HG03280 (cell line): Measurements from ENCODE around the gene EBF4.

Experiments used
- ATAC-seq: cut with Tn5 transposase; IDR thresholded peaks from one replicate; pipeline ENCODE4 v1.9.1; 2021; ENCODE audit warnings: mild to moderate bottlenecking, moderate library complexity; ENCODE audit not compliant: unreplicated experiment

EBF4 gene

GRCh38 chr20:2741463-2741862 lies 48.9 kb downstream of the EBF4 start:
- no peak for ATAC-seq

- ATAC-seq: no peak
Observed at GRCh38 chr20:2741881-2742280, 49.3 kb downstream of the EBF4 start.

GRCh38 chr20:2742431-2742830 lies 49.9 kb downstream of the EBF4 start:
- no peak for ATAC-seq

- ATAC-seq: peak; percentile 55
Observed at GRCh38 chr20:2742934-2743559, 50.5 kb downstream of the EBF4 start.

GRCh38 chr20:2745060-2745910 lies 52.7 kb downstream of the EBF4 start:
- no peak for ATAC-seq

- no peak for ATAC-seq
Observed at GRCh38 chr20:2745936-2746635, 53.5 kb downstream of the EBF4 start.

GRCh38 chr20:2746636-2747265 lies 54.2 kb downstream of the EBF4 start:
- ATAC-seq: no peak

GRCh38 chr20:2747676-2748235 lies 55.2 kb downstream of the EBF4 start:
- no peak for ATAC-seq

DNA sequence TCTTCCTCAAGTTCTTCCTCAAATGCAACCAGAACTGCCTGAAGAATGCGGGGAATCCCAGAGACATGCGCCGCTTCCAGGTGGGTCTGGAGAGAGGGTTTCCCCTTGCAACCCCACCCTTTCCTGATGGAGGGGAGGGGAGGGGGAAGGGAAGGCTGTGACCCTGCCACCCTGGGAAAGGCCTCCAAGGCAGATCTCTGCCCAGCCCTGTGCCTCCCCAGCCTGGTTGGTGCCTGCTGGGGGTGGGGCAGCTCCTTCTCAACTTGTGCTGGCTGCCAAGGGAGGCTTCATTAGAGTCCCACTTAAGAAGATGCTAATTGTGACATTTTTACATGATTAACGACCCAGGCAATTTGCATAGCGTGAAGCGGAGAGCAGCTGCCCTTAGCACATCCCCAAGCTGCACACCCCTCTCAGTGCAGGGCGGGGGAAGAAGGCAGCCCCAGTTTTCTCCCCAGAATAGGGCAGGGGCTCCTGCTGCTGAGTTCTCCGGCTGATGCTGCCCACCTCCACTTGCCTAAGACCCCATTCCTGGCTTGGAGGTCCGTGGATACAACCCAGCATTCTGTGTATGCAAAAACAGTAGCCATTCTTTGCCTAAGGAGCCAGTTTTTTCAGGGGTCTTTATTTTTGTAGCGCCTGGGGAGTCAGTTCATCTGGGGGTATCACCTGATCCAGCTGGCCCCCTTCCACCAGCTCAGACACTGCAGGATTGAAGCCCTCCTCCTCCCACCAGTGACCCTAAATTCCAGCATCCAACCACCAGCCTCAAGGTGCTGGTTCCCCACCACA lies 56.2 kb downstream of the EBF4 start:
- ATAC-seq: no peak

GRCh38 chr20:2749343-2749950 lies 56.9 kb downstream of the EBF4 start:
- ATAC-seq: no peak

GRCh38 chr20:2749951-2750490 lies 57.4 kb downstream of the EBF4 start:
- no peak for ATAC-seq

DNA sequence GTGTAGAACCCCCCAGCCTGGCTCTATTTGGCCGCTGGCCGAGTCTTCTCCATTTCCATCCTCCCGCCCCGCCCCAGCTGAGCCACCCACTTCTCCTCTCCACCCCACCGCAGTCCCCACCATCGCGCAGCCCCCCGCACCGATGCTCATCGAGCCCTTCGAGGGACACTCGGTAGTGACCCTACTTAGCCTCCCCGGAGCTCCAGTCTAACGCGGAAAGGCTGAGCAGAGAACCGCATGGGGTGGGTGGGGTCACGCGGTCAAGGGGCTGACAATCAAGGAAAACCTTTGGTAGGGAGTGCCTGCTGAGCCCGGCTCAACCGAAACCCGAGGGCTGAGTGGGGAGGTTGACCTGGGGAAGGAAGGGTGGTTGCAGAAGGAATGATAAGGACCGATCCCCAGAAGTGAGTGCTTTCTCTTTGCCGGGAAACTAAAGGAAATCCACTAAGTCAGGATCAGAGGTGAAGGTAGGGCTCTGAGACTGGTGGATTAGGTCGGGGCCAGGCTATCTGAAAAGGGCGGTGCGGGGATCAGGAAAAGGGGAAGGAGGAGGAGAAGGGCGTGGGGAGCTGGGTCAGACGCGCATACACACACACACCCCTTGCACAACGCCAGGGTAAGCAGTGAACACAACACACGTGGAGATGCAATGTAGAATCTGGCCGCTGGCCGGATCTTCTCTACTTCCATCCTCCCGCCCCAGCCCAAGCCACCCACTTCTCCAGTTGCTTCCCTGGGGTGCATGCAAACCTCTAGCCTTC lies 58.1 kb downstream of the EBF4 start:
- no peak for ATAC-seq

DNA sequence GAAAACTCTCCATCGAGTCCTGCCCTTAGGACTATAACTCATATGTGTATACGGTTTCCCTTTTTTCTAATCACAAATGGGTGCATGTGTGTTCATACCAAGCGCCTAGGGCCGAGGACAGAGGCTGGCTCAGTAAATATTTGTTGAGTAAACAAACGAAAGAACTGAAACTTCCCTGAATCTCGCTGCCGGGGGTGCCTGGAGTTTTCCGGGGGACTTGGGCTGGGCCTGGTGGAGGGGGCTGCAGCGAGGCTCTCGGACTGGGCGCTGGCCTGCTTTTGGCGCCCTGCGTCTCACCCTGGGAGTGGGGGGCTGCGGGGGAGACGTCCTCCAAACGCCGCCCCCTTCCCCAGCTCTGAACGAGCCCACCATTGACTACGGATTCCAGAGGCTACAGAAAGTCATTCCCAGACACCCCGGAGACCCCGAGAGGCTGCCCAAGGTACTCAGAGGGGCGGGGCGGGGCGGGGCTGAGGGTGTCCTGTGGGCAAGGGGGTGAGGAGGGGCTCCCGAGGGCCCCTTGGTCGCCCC lies 58.8 kb downstream of the EBF4 start:
- no peak for ATAC-seq

- ATAC-seq: no peak
Observed at GRCh38 chr20:2751878-2752566, 59.4 kb downstream of the EBF4 start.

- no peak for ATAC-seq
Observed at GRCh38 chr20:2752567-2753460, 60.2 kb downstream of the EBF4 start.

DNA sequence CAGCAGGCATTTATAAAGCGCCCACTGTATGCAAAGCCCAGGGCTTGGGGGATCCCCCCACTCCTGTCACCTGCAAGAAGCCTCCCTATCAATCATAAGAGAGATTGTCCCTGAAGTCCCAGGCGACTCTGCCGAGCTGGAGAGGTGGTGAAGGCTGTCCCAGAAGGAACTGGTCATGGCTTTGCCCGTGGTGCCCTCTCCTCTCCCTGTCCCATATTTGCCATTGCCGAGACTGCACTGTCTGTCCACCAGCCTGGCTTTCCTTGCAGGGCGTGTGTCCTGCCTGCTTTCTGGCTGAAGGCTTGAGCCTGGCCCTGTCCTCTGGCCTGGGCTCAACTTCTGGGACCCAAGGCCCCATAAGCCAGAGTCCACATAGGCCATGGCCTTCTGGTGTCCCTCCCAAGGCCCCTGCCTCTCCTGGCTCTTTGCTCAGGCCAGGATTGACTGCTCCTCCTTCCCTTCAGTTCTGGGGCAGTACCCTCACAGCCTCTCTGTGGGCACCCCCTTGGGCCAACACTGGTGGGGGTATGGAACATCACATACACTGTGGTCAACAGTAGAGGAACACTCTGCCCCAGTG lies 61.0 kb downstream of the EBF4 start:
- ATAC-seq: no peak

DNA sequence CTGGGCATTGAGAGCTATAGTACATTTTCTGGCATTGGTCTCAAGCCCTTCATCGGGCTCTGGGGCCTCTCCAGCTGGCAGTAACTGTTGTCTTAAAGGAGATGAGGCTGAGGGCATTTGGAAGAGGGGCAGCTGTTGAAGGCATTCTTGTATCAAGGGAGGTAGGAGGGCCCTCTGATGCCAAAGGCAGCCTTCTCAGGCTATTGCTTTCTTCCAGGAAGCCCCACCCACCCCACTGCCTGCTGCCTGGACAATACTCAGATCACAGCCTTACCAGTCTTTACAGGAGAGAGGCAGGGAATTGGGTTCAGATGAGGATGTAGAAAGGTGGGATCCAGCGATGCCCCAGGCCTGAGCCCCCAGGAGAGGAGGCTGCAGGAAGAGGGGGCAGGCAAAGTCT lies 61.8 kb downstream of the EBF4 start:
- no peak for ATAC-seq
